Bronchial epithelial cell (primary cell): Measurements from ENCODE around the gene RPS27L. TPM values are rescaled to one million over a fixed set of nuclear protein-coding genes. Genes with fewer than 3 reads are reported as not detected.

ENCODE experiments used
- DNase-seq: peaks from one replicate; pipeline ENCODE4 v3.0.0-alpha.2; 2010; ENCODE audit warnings: low read depth
- FAIRE-seq: peaks from 2 replicates; lab custom pipeline; 2011; peaks lifted over from hg19 to GRCh38; lab: Jason Lieb, UNC
- H3K27me3 ChIP-seq: 2 replicates; pipeline ENCODE4 v1.5.1; 2011; ENCODE audit warnings: low read length; ENCODE audit not compliant: control insufficient read depth, insufficient read depth
- H3K36me3 ChIP-seq: 2 replicates; pipeline ENCODE4 v1.5.1; 2011; ENCODE audit warnings: low read length; ENCODE audit not compliant: control insufficient read depth, insufficient read depth
- H3K4me3 ChIP-seq: 2 replicates; pipeline ENCODE4 v1.5.1; 2011; ENCODE audit warnings: mild to moderate bottlenecking, low read depth, low read length, control low read depth
- CTCF ChIP-seq: IDR thresholded peaks from 2 replicates; pipeline ENCODE4 v1.5.1; 2011; ENCODE audit warnings: mild to moderate bottlenecking, moderate library complexity, low read length, control low read depth, inconsistent platforms; ENCODE audit not compliant: insufficient read depth, severe bottlenecking
- total RNA-seq: library from RNA; depleted of rRNA; stranded (reverse); fragments of >200 nt; gene quantifications from 2 replicates; pipeline ENCODE4 v1.2.1, GENCODE V29; 2014

RPS27L gene
- total RNA-seq, 1 donor from 2014 or later: 62.7 TPM

GRCh38 chr15:63146684-63147083 lies 10.6 kb downstream of the RPS27L start:
- DNase-seq: no peak
- H3K36me3 ChIP-seq: peaks cover 1% of the 10 kb centered on the region
- no peak for FAIRE-seq
- TF ChIP-seq CTCF: peak; percentile 10
- H3K4me3 ChIP-seq: no peak overlapping the region
- no peaks in the 10 kb centered on the region for H3K27me3 ChIP-seq

DNA sequence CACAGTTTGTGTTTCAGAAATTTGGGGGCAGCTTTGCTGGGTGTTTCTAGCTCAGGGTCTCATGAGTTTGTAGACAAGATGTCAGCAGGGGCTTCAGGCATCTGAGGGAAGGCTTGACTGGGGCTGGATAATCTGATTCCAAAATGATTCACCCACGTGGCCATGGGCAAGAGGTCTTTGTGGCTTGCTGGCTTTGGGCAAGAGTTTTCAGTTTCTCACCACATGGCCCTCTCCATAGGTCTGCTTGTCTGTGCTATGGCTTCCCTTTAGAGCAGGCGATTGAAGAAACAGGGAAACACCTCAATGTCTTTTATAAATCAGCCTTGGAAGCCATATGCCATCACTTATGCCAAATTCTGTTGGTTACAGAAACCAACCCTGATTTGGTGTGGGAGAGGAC lies 11.9 kb downstream of the RPS27L start:
- no peak for TF ChIP-seq CTCF
- FAIRE-seq (no peak), DNase-seq (no peak)
- Histone ChIP-seq H3K27me3 (no peaks in the 10 kb centered on the region), H3K36me3 (peaks cover 1% of the 10 kb centered on the region), H3K4me3 (no peak overlapping the region)

GRCh38 chr15:63140936-63141335 lies 16.3 kb downstream of the RPS27L start:
- no peak for TF ChIP-seq CTCF
- peaks cover 1% of the 10 kb centered on the region for H3K36me3 ChIP-seq
- H3K27me3 ChIP-seq: no peaks in the 10 kb centered on the region
- DNase-seq (no peak), FAIRE-seq (no peak)
- H3K4me3 ChIP-seq: no peak overlapping the region

DNA sequence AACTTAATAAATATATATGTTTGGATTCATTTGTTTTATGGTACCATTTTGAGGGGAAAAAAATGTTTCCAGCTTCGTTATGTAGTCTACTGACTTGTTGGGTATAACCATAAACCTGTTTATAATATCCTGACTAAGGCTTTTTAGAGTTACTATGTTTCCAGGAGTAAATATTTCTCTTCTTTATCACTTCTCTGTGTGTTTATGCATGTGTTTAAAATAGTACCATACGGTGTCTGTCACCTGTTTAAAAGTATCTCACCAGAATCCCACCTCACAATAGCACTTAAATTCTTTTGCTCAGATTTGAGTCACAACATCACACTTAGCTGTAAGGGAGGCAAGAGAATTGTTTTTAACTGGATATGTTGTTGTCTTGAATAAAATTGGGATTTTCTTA lies 20.5 kb downstream of the RPS27L start:
- no peaks in the 10 kb centered on the region for H3K27me3 ChIP-seq
- DNase-seq (peak; percentile 39), FAIRE-seq (no peak)
- H3K4me3 ChIP-seq: no peak overlapping the region
- no peaks in the 10 kb centered on the region for H3K36me3 ChIP-seq
- TF ChIP-seq CTCF: no peak

DNA sequence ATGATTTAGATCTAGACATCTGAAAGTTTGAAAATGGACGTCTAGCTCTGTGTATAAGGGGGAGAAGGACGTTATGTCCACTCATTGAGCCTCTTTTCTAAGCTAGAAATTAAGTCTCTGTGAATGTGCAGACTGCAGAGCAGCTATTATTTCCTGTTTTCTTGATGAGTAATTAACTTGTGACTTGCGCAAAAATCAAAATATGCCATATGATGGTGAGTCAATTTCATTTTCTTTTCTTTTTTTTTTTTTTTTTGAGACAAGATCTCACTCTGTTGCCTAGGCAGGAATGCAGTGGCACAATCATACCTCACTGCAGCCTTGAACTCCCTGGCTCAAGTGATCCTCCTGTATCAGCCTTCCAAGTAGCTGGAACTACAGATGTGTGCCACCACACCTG lies 21.5 kb downstream of the RPS27L start:
- FAIRE-seq: no peak
- no peaks in the 10 kb centered on the region for H3K27me3 ChIP-seq
- peak; percentile 94 for DNase-seq
- H3K4me3 ChIP-seq: no peak overlapping the region
- H3K36me3 ChIP-seq: no peaks in the 10 kb centered on the region
- TF ChIP-seq CTCF: no peak

GRCh38 chr15:63135281-63135680 lies 22.0 kb downstream of the RPS27L start:
- TF ChIP-seq CTCF: no peak
- DNase-seq (no peak), FAIRE-seq (no peak)
- Histone ChIP-seq H3K27me3 (no peaks in the 10 kb centered on the region), H3K36me3 (no peaks in the 10 kb centered on the region), H3K4me3 (no peak overlapping the region)
